K562 (cell line): ENCODE data around the gene NEU3.

Experiments
- CHD1 ChIP-seq: fragments of 200-600 bp; sonication (generic); IDR thresholded peaks from one replicate; pipeline ENCODE4 v1.6.1; 2012; ENCODE audit warnings: mild to moderate bottlenecking, moderate library complexity, low read length, inconsistent platforms
- EP300 ChIP-seq: IDR thresholded peaks from 2 replicates; pipeline ENCODE4 v1.6.1; 2012; ENCODE audit warnings: low read length, improper control_type of control experiment
- FOXA1 ChIP-seq: fragments of 450-650 bp; IDR thresholded peaks from 2 replicates; pipeline ENCODE4 v1.6.1; 2016; ENCODE audit warnings: mild to moderate bottlenecking, borderline replicate concordance
- JUN ChIP-seq, 2 experiments: sonication (generic) in 1 of 2; formaldehyde crosslinking in 1 of 2; IDR thresholded peaks; 2 replicates each; pipeline versions ENCODE4 v1.6.1 to v1.8.0; 2012 to 2022; ENCODE audit warnings: borderline replicate concordance in 2 of 2, mild to moderate bottlenecking in 2 of 2, improper control_type of control experiment in 1 of 2, low read depth in 1 of 2, low read length in 1 of 2, missing genetic modification reagents in 1 of 2
- JUND ChIP-seq, 2 experiments: IDR thresholded peaks; 2 replicates in 1 of 2; 3 replicates in 1 of 2; pipeline ENCODE4 v1.6.1; 2011; ENCODE audit warnings: borderline replicate concordance in 2 of 2, low read depth in 2 of 2, low read length in 2 of 2, improper control_type of control experiment in 1 of 2, missing biosample characterization in 1 of 2, missing genetic modification characterization in 1 of 2, missing genetic modification reagents in 1 of 2
- MTA3 ChIP-seq: fragments of 450-650 bp; formaldehyde crosslinking; IDR thresholded peaks from 2 replicates; pipeline ENCODE4 v1.6.1; 2017; ENCODE audit warnings: mild to moderate bottlenecking, borderline replicate concordance
- RBM34 ChIP-seq: fragments of 200-400 bp; formaldehyde crosslinking; IDR thresholded peaks from 2 replicates; pipeline ENCODE4 v1.6.1; 2018; ENCODE audit warnings: low read length, borderline replicate concordance; ENCODE audit not compliant: insufficient read depth
- SMC3 ChIP-seq: conservative IDR thresholded peaks from 2 replicates; pipeline ENCODE4 v1.6.1; 2011; ENCODE audit warnings: low read depth, low read length, improper control_type of control experiment; ENCODE audit not compliant: insufficient read depth
- TEAD4 ChIP-seq, 2 experiments: sonication (generic) in 1 of 2; formaldehyde crosslinking in 1 of 2; IDR thresholded peaks; 2 replicates each; pipeline versions ENCODE4 v1.6.1 to v1.8.0; 2012 to 2022; ENCODE audit warnings: borderline replicate concordance in 1 of 2, inconsistent platforms in 1 of 2, low read length in 1 of 2, mild to moderate bottlenecking in 1 of 2, missing genetic modification reagents in 1 of 2
- TF ChIP-seq, protein P1 (sequence below), 3 experiments: IDR thresholded peaks in 2 of 3; conservative IDR thresholded peaks in 1 of 3; 2 replicates each; pipeline ENCODE4 v1.5.1; 2011 to 2012; ENCODE audit warnings: low read length in 3 of 3, mild to moderate bottlenecking in 3 of 3, control low read depth in 2 of 3, improper control_type of control experiment in 1 of 3, inconsistent platforms in 1 of 3, low read depth in 1 of 3, mixed read lengths in 1 of 3, moderate library complexity in 1 of 3; ENCODE audit not compliant: insufficient read depth in 2 of 3
- TF ChIP-seq, protein P2 (sequence below): sonication (generic); formaldehyde crosslinking; IDR thresholded peaks from 2 replicates; pipeline ENCODE4 v1.8.0; 2023; ENCODE audit warnings: mild to moderate bottlenecking, missing genetic modification reagents
- TF ChIP-seq, protein P3 (sequence below): fragments of 150-350 bp; IDR thresholded peaks from 2 replicates; pipeline ENCODE4 v1.6.1; 2014; ENCODE audit warnings: low read depth, mild to moderate bottlenecking, low read length, borderline replicate concordance

GRCh38 chr11:75022296-75022695, 33.6 kb downstream of the NEU3 start:
- no peak for TF ChIP-seq TEAD4 (IDR thresholded peaks at IDR 0.05; ENCODE audit: low read length)
- TF ChIP-seq TEAD4 (CRISPR knock-in tag; IDR thresholded peaks at IDR 0.05; ENCODE audit: borderline replicate concordance) = no peak
- no peak for TF ChIP-seq MTA3
- TF ChIP-seq, protein P1, sequence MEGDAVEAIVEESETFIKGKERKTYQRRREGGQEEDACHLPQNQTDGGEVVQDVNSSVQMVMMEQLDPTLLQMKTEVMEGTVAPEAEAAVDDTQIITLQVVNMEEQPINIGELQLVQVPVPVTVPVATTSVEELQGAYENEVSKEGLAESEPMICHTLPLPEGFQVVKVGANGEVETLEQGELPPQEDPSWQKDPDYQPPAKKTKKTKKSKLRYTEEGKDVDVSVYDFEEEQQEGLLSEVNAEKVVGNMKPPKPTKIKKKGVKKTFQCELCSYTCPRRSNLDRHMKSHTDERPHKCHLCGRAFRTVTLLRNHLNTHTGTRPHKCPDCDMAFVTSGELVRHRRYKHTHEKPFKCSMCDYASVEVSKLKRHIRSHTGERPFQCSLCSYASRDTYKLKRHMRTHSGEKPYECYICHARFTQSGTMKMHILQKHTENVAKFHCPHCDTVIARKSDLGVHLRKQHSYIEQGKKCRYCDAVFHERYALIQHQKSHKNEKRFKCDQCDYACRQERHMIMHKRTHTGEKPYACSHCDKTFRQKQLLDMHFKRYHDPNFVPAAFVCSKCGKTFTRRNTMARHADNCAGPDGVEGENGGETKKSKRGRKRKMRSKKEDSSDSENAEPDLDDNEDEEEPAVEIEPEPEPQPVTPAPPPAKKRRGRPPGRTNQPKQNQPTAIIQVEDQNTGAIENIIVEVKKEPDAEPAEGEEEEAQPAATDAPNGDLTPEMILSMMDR (IDR thresholded peaks at IDR 0.05 in 2 of 3, conservative IDR thresholded peaks at IDR 0.05 in 1 of 3; ENCODE audit: insufficient read depth in 2 of 3, low read depth in 1 of 3, low read length in 3 of 3) = no peak
- TF ChIP-seq, protein P2, sequence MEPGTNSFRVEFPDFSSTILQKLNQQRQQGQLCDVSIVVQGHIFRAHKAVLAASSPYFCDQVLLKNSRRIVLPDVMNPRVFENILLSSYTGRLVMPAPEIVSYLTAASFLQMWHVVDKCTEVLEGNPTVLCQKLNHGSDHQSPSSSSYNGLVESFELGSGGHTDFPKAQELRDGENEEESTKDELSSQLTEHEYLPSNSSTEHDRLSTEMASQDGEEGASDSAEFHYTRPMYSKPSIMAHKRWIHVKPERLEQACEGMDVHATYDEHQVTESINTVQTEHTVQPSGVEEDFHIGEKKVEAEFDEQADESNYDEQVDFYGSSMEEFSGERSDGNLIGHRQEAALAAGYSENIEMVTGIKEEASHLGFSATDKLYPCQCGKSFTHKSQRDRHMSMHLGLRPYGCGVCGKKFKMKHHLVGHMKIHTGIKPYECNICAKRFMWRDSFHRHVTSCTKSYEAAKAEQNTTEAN (CRISPR knock-in tag) = no peak
- TF ChIP-seq SMC3 = no peak
- TF ChIP-seq FOXA1 = no peak
- TF ChIP-seq, protein P3, sequence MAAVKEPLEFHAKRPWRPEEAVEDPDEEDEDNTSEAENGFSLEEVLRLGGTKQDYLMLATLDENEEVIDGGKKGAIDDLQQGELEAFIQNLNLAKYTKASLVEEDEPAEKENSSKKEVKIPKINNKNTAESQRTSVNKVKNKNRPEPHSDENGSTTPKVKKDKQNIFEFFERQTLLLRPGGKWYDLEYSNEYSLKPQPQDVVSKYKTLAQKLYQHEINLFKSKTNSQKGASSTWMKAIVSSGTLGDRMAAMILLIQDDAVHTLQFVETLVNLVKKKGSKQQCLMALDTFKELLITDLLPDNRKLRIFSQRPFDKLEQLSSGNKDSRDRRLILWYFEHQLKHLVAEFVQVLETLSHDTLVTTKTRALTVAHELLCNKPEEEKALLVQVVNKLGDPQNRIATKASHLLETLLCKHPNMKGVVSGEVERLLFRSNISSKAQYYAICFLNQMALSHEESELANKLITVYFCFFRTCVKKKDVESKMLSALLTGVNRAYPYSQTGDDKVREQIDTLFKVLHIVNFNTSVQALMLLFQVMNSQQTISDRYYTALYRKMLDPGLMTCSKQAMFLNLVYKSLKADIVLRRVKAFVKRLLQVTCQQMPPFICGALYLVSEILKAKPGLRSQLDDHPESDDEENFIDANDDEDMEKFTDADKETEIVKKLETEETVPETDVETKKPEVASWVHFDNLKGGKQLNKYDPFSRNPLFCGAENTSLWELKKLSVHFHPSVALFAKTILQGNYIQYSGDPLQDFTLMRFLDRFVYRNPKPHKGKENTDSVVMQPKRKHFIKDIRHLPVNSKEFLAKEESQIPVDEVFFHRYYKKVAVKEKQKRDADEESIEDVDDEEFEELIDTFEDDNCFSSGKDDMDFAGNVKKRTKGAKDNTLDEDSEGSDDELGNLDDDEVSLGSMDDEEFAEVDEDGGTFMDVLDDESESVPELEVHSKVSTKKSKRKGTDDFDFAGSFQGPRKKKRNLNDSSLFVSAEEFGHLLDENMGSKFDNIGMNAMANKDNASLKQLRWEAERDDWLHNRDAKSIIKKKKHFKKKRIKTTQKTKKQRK = no peak
- no peak for TF ChIP-seq RBM34
- no peak for TF ChIP-seq CHD1
- TF ChIP-seq JUN (IDR thresholded peaks at IDR 0.05; ENCODE audit: borderline replicate concordance, low read depth, low read length) = no peak
- no peak for TF ChIP-seq JUN (CRISPR knock-in tag; IDR thresholded peaks at IDR 0.05; ENCODE audit: borderline replicate concordance)
- no peak for TF ChIP-seq EP300
- no peak for TF ChIP-seq JUND (IDR thresholded peaks at IDR 0.05; ENCODE audit: borderline replicate concordance, low read depth, low read length)
- TF ChIP-seq JUND (tag; IDR thresholded peaks at IDR 0.05; ENCODE audit: borderline replicate concordance, low read depth, low read length) = no peak
